ENCODE data around the gene ZFP3. TPM values are rescaled to one million over a fixed set of nuclear protein-coding genes. Genes with fewer than 3 reads are reported as not detected.

The ZFP3 gene
- total RNA-seq, 1 experiment from 2014 or later, result 0.11 TPM

GRCh38 chr17:5042157-5043022 lies 35.9 kb upstream of the ZFP3 start:
- Histone ChIP-seq H3K23me2 (ENCODE audit: insufficient read length, low read depth, low read length, poor library complexity, severe bottlenecking) (no peaks in the 10 kb centered on the region), H2BK5ac (ENCODE audit: insufficient read length, low read length) (no peak overlapping the region), H3K14ac (ENCODE audit: insufficient read depth, low read length) (no peak overlapping the region), H2BK20ac (ENCODE audit: low read depth, low read length, poor library complexity, severe bottlenecking) (no peak overlapping the region), H2AFZ (ENCODE audit: low read length) (no peak overlapping the region), H3K56ac (ENCODE audit: insufficient read length, low read depth, low read length) (no peak overlapping the region), H3K4me1 (ENCODE audit: insufficient read depth, low read length) (no peaks in the 10 kb centered on the region), H3K4me2 (ENCODE audit: insufficient read depth, insufficient read length, low read length) (no peak overlapping the region), H3K9ac (ENCODE audit: extremely low read depth, insufficient read length, low read length) (no peak overlapping the region), H4K8ac (replicated peaks; ENCODE audit: insufficient read length, low read depth, low read length) (no peak overlapping the region), H3K23ac (ENCODE audit: insufficient read length, low read depth, low read length) (no peak overlapping the region), H4K5ac (ENCODE audit: insufficient read length, low read depth, low read length) (no peak overlapping the region), H3K27ac (ENCODE audit: insufficient read length, low read depth, low read length) (no peak overlapping the region), H3K79me2 (ENCODE audit: insufficient read depth, low read length) (no peaks in the 10 kb centered on the region), H4K20me1 (ENCODE audit: control insufficient read depth, insufficient read depth, insufficient read length) (no peaks in the 10 kb centered on the region), H3K27me3 (ENCODE audit: insufficient read depth, low read length) (no peaks in the 10 kb centered on the region), H2AK5ac (ENCODE audit: insufficient read length, low read length) (no peak overlapping the region), H2BK12ac (ENCODE audit: insufficient read length, low read depth, low read length) (no peak overlapping the region), H3K18ac (ENCODE audit: insufficient read length, low read depth, low read length) (no peak overlapping the region), H3T11ph (ENCODE audit: low read length) (no peak overlapping the region), H3K4ac (ENCODE audit: low read depth, low read length) (no peak overlapping the region), H2BK15ac (ENCODE audit: low read depth, low read length) (no peak overlapping the region), H3K79me1 (ENCODE audit: insufficient read depth, low read depth, low read length, poor library complexity, severe bottlenecking) (no peaks in the 10 kb centered on the region), H2BK120ac (ENCODE audit: low read depth, low read length, poor library complexity, severe bottlenecking) (no peak overlapping the region), H4K91ac (ENCODE audit: insufficient read length, low read depth, low read length) (no peak overlapping the region), H3K9me3 (ENCODE audit: control insufficient read depth, low read depth, low read length) (no peaks in the 10 kb centered on the region)
- no peaks in the 10 kb centered on the region; a peak in 1 of 5 replicates for H3K9me3 Mint-ChIP-seq
- TF ChIP-seq CTCF (conservative IDR thresholded peaks at IDR 0.05), result no peak
- no peaks in the 10 kb centered on the region; a peak in 1 of 7 replicates for H3K36me3 Mint-ChIP-seq (ENCODE audit: insufficient read depth in 1 of 3, low read depth in 3 of 3)
- H3K4me1 Mint-ChIP-seq, result peaks cover 0 to 3% of the 10 kb centered on the region in 2 experiments; a peak in 1 of 4 replicates
- no CpG with 5 or more reads among the region's 15 CpGs for WGBS (ENCODE audit: extremely low coverage, insufficient read length, low lambda C conversion rate)
- H3K27me3 Mint-ChIP-seq (ENCODE audit: low read depth), result peaks cover 14% of the 10 kb centered on the region
- H3K4me3 Mint-ChIP-seq, result no peak overlapping the region; a peak in 1 of 5 replicates
- H3K27ac Mint-ChIP-seq, result no peak overlapping the region; a peak in 1 of 7 replicates
- DNase-seq, result no peak

Data from H9 (cell line).